HFF-Myc (cell line): Measurements from ENCODE around the gene APOC4.

Source experiments
- DNase-seq: peaks from one replicate; pipeline ENCODE4 v3.0.0-alpha.2; 2011; ENCODE audit warnings: low read depth; ENCODE audit errors: extremely low read depth
- H3K4me3 ChIP-seq: replicated peaks from 2 replicates; pipeline ENCODE4 v1.5.1; 2011; ENCODE audit warnings: low read depth, mild to moderate bottlenecking, control low read depth, low read length
- CTCF ChIP-seq: IDR thresholded peaks from 2 replicates; pipeline ENCODE4 v1.5.1; 2012; ENCODE audit warnings: mild to moderate bottlenecking, low read depth, low read length, control low read depth; ENCODE audit errors: missing control alignments

Gene APOC4

GRCh38 chr19:44954649-44955504, 12.8 kb downstream of the APOC4 start, which contains the start of gene CLPTM1:
Gene CLPTM1 (plus strand): TSS chr19:44955380. CDS start chr19:44955396, 16 bp downstream.
- H3K4me3 ChIP-seq, result peak within 1 kb of the TSS; percentile 88
- peak; percentile 91 for DNase-seq
- no peak for TF ChIP-seq CTCF

- DNase-seq, result no peak
- H3K4me3 ChIP-seq, result peak overlapping the region; percentile 88
- TF ChIP-seq CTCF, result no peak
Measured at GRCh38 chr19:44955505-44956439, 13.7 kb downstream of the APOC4 start.

- no peak for DNase-seq
- no peak for TF ChIP-seq CTCF
- no peak overlapping the region for H3K4me3 ChIP-seq
Measured at GRCh38 chr19:44957526-44957925, 15.5 kb downstream of the APOC4 start.

GRCh38 chr19:44958090-44958489, 16.1 kb downstream of the APOC4 start:
- TF ChIP-seq CTCF, result no peak
- DNase-seq, result no peak
- H3K4me3 ChIP-seq, result no peak overlapping the region

- no peak for DNase-seq
- no peak overlapping the region for H3K4me3 ChIP-seq
- no peak for TF ChIP-seq CTCF
Measured at GRCh38 chr19:44959691-44960090, 17.7 kb downstream of the APOC4 start.

GRCh38 chr19:44960906-44961728, 19.1 kb downstream of the APOC4 start:
- TF ChIP-seq CTCF, result no peak
- DNase-seq, result no peak
- H3K4me3 ChIP-seq, result no peak overlapping the region
